DMS114 treated with DMSO at 0.1 percent for 48 hours (cell line): Measurements from ENCODE around the gene PIK3AP1.

Experiments
- DNase-seq: peaks from one replicate; lab custom pipeline; 2025; ENCODE audit not compliant: unreplicated experiment; lab: John Stamatoyannopoulos, UW

The PIK3AP1 gene

DNA sequence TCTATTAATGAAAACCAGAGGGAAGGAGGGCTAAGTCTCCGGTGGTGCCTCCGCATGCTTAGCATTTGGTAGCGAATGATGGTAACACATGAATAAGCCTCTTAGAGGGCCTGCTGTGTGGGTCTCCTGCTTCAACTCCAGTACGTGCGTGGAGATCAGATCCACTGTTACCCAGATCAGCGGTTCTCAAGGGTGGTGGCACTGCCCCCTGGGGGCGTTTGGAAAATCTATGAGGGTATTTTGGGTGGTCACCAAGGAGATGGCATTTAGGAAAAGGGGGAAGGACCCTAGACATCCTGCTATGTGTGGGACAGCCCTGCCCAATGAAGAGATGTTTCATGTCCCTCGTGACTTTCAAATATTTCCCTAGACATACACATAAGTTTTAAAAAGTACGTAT is 76.4 kb downstream of the PIK3AP1 start:
- DNase-seq = no peak

DNA sequence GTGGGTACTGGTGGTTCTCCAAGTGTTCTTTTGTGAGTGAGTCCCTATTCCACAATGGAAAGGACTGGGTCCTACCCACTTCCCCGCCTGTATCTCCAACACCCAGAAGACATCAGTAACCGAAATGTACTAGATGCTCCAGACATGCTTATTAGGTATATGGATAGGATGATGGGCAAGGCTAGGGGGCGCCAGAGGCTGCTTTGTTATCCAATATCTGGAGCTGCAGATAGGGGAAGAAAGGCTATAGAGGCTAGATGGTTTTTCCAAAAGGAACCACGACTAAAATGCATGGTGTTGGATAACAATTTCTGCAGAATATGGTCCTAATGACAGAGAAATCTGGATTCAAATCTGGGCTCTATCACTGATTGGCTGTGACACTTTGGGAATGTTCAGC is 77.3 kb downstream of the PIK3AP1 start:
- no peak for DNase-seq

DNA sequence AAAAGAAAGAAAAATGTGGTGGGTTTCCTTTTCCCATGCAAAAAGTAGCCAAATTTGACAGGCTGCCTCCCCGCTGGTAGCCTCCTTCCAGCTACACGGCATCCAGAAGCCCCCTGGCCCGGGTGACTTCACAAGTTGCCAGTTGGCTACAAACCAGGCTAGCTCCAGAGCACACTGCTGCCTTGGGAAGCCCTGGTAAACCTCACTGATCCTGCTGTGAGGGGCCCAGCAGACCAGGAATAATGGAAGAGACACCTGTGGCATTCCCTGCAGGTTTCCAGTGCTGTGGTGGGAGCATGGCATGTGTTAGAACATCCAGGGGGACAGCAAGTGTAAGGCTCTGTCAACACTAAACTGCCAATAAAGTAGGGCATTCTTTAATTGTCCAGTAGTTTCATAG is 77.8 kb downstream of the PIK3AP1 start:
- no peak for DNase-seq

DNA sequence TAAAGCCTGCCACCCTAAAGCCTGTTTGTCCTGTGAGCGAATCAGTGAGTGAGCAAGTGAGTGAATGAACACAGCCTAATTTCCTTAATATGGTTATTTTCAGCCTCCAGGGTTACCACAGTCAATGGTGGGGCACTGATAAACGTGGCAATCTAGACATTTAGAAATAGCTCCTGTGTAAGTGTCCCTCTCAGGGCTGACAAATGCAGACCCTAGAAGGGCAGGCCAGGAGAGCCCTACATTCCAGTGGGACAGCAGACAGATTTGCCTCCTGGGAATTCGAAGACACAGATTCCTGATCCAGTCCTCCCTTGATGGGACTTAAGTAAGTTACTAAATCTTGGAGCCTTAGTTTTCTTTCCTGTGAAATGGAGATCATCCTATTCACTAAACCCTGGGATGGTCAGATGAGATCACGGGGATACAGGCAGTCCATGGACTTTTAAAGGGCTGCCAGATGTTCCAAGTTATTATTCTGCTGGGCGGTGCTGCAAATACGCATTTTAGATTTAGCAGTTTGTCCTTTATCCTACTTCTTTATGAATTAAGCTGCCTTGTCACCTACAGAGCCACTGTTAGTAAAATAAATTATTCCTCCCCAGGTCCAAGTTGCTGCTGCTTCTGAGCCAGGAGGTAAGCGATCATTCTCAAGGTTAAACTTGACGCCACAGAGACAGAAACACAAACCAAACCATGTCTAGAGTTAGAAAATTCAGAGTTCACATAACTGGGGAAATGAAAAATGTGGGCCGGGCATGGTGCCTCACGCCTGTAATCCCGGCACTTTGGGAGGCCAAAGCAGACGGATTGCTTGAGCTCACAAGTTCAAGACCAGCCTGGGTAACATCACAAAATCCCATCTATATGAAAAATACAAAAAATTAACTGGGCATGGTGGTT is 78.7 kb downstream of the PIK3AP1 start:
- no peak for DNase-seq

DNA sequence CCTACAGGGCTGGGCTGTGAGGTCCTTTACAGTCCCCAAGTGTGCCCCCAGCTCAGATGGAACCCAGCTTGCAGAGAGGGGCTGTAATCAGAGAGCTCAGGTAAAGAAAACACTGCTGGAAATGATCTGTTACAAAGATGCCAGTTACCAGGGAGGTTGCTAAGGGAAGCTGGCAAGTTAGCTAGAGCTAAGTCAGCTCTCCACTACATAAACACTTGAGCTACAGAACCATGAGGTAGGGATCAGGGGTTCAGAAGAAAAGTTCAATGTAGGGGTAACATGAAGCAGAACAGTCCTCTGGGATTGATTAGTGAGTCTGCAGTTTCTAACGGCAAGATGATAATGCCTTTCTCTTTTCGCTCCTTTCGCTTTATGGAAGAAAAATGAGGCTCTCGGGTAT is 80.4 kb downstream of the PIK3AP1 start:
- DNase-seq = no peak

DNA sequence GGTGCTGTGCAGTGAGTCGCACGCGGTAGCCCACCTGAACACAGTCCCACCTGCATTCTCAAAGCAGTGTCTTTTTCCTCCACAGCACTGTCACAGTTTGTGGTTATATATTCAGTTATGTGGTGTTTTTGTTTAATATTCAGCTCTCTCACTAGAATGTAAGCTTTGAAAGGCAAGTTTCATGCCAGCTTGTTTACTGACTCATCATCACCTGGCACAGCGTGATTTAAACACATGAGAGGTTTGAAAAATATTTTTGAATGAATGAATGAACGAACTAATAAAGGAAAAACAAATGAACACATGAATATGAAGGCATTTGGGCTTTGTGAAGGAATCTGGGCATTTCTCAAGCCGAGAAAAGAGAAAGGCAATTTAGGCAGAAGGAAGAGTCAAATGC is 81.6 kb downstream of the PIK3AP1 start:
- no peak for DNase-seq

DNA sequence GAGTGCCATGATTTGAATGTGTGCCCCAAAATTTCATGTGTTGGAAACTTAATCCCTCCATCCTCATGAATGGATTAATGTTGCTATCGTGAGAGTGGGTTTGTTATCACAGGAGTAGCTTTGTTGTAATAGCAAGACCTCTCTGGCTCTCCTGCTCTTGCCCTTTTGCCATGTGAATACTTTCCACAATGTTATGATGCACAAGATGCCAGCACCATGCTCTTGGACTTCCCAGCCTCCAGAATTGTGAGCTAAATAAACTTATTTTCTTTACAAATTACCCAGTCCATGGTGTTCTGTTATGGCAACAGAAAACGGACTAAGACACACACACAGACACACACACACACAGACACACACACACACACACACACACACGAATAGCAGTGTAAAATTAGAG is 82.2 kb downstream of the PIK3AP1 start:
- no peak for DNase-seq

DNA sequence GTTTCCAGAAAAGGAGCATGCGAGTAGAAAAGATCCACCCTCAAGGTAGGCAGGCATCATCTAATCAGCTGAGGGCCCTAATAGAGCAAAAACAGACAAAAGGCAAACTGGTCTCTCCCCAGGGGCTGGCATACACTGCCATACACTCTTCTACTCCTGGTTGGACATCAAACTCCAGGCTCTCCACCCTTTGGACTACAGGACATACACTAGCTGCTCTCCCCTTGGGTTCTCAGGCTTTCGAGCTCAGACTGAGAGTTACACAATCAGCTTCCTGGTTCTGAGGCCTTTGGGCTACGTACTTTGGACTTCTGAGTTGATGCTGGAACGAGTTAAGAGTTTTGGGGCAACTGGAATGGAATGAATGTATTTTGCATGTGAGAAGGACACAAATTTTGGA is 82.6 kb downstream of the PIK3AP1 start:
- no peak for DNase-seq

DNA sequence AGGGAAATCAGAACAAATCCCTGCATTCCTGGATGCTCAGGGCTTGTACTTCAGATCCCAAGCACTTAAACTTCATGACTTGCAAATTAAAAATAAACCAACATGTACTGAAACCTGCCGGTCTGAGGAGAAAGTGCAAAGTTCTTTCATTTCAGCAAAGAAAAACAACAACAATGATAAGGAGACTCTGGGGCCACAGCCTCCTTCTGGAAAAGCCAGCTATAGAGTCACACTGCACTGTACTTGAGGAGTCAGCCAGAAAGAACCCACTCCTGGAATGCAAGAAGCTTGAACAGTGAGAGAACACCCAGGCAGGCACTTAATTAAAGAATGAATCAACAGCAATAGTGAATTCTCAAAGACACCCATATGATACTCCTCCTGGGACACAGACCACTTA is 83.8 kb downstream of the PIK3AP1 start:
- no peak for DNase-seq

DNA sequence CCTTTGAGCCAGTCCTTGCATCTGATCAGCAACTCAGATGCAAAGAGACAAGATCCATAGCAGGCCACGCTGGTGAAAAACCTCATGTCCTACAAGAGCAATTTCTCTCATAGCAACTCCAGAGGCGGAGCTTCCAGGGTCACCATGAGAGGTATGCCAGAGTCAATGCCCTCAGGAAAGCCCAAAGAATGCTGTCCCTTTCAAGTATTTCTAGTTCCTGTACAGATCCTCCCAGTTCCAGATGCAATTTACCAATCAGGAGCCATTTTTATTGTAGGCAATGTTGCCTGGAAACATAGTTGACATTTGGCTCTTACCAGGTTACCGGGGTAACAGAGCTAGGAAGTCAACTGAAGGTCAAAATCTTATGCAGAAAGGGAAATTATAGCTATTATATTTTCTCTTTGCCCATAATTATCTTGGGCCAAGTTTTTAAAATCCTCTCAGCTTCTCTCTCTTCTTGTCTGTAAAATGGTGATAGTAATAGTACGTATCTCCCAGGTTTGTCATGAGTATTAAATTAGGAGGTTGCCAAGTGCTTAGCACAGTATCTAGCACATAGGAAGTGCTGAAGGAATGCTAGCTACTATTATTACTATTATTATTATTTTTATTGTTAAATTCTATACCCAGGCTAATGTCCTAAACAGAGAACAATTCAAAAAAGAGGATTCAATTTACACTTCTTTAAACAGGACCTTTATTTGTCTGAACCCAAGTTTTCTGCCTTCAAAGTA is 87.2 kb downstream of the PIK3AP1 start:
- no peak for DNase-seq

DNA sequence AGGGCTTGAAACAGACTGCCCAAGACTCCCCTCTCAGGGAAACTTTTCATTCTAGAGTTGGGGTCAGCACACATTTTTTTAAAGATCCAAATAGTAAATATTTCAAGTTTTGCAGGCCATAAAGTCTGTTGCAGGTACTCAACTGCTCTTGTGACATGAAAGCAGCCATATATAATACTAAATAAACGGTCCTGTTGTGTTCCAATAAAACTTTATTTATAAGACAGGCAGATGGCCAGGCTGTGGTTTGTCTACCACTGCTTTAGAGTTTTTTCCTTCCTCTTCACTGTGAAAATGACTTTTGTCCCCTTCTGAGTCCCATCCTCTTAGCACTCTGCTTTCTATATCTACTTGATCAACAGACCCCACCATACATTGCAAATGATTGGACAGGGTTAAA is 93.0 kb downstream of the PIK3AP1 start:
- no peak for DNase-seq

DNA sequence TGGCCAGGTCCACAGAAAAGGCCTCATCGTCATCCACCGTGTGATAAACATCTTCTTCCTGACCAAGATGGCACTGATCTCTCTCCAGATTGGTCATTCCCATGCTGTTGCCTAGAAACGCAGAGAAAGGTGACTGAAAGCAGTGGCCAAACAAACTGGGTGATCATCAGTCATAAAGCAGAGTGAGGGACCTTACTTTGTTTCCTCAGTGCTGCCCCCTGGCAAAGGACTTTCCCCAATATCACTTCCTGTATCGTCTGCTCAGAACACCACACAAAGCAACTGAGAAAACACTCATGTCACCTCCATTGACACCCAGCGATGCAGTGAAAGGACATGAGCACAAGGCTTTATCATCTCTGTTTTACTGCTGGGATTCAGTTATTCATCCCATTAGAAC is 93.5 kb downstream of the PIK3AP1 start:
- DNase-seq = no peak

DNA sequence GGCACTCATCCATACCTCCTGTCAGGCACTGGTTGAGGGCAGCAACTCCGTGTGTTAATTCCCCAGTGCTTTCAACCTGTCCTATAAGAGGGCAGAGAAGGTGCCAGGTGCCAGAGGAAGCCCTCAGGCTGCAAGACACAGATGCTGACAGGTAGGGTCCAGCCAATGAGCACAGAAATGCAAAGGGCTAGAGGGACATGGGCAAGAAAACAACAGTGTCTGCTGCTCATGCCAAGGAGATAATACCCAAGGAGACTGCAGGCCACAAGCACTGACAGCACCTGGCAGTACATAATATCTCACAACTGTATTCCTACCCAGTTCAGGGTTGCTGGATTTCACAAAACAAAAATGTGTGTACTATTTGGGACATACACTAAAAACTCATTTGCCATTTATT is 95.1 kb downstream of the PIK3AP1 start:
- no peak for DNase-seq

DNA sequence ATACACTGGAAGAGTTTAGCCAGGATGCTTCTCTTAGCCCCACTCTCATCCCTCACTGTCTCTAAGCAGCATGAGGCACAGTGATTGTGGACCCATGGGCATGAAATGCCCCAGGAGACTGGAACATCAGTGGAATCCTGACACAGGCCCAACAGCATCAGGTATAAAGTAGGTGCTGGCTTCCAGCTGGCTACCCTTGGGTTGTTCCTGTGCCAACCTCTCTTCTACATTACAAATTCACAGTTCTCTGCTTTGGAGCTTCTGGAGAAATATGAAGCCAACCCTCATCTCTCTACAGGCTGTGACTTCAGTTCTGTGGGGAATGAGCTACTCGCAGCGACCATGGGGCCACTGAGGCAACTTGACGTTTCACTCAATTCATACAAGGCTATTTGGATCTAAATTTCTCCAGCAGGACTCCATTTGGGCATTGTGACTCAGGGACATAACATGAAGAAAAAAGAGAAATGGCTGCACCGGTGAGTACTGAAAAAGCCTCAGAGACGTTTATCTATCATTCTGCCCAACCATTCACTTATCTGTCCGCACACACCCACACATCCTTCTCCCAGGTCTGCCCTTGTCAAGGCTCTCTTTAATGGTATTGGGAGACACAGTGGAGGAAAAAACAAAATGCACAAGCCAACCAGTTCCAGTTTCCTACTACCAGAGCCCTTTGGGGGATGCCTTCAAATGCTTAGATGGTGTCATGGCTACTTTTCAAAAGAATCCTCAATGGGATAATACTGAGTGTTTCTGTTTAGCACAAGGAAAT is 98.1 kb downstream of the PIK3AP1 start:
- DNase-seq = no peak

DNA sequence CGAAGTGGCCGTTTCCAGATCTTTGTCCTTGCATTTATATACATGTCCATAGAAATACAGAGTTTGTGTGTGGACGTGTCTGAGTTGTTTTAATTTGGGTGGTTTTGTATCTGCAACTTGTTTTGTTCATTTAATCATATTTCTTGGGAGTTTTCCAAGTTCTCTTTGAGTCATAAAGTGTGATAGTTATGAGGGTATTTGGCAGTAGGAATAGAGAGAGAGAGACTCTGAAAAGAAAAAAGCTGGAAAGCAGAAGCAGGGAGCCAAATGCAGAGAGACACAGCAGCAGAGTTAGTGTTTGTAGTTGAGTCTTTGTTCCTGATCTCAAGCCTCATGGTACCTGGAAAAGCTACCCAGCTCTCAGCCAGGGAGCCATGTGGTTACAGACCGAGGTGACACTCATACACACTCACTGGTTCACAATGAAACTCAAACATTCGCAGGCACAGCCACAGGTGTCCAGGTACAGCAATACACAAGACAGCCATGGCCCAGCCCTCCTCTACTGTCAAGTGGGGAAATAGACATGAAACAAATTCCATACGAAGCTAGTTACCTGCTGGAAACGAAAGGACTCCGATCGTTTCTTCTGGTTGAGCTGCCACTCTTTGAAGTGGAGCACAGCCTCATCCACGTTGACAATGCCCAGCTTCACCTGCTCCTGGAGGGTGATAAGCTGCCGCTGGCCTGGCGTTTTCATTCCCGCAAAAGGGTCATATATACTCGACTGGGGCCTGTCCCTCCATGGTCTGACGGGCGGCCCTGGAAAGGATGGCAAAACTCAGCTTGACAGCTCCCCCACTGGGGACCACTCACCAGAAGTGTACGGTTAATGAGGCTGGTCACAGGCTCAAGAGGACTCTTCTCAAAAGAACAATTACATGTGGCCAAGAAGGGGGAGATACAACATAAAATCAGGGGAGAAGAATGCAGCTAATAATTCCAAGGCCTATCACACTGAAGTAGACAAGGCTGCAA is 100.2 kb downstream of the PIK3AP1 start:
- DNase-seq = no peak

DNA sequence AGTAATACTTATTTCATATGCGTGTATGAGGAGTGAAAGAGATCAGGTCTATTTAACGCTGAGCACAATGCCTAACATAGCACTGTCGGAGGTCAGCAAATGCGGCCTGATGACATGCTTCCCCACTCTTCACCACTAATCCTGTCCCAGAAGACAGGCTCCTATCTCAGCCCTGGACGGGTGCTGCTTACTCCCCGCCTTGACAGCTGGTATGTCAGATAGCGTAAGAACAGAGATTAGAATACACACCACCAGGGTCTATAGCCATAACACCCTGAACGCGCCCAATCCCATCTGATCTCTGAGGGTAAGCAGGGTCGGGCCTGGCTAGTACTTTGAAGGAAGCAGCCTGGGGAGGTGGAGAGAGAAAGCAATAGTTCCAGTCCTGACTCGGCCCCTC is 101.2 kb downstream of the PIK3AP1 start:
- no peak for DNase-seq

DNA sequence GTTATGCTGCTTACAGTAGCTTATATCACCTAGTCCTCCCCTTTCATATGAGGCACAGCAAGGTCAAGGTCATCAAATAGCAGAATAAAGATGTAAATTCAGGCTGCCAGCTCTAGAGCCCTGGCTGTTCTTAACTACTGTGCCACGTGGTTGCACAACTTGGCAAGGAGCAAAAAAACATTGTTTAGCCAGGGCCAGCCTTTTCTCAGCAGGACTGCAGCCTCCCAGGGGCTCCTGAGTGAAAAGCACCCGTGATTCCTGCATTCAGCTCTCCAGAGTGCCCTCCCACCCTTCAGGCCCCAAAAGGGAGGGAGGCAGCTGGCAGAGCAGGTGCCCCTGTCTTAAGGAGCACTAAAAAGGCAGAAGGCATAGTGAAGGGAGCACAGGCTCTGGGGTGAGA is 101.7 kb downstream of the PIK3AP1 start:
- DNase-seq = no peak

DNA sequence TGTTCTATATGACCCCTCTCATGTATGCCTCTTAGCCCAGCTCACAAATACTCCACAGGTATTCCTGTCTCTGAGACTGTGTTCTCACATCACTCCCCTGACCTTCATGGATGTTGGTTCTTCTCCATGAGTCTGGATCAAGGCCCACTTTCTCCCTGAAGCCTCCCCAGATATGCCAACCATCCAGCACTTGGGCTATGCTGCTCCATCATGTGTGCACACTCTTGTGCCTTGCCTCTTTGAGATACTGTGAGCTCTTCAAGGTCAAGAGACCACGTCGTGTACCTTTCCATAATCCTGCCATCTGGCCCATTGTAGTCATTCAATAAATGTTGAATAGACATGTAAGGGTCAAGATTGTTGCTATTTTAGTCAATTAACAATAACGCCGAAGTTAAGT is 103.4 kb downstream of the PIK3AP1 start:
- no peak for DNase-seq

DNA sequence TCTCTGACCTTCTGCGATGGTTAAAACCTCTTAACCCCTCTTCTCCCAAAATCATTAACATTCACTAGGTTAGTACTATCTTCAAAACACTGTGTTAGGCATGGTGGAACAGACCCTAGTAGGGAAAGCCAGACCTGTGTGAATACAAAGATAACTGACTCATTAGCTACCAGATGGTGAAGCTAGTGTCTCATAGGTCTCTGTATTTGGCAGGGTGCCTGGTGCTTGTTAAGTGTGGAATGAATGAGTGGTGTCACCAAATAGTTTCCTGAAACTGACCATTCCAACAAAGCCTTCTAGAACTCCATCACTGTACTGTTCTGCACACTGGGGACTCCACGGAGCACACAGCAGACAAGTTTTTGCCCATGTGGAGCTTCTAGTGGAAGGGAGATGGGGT is 105.8 kb downstream of the PIK3AP1 start:
- DNase-seq = no peak

DNA sequence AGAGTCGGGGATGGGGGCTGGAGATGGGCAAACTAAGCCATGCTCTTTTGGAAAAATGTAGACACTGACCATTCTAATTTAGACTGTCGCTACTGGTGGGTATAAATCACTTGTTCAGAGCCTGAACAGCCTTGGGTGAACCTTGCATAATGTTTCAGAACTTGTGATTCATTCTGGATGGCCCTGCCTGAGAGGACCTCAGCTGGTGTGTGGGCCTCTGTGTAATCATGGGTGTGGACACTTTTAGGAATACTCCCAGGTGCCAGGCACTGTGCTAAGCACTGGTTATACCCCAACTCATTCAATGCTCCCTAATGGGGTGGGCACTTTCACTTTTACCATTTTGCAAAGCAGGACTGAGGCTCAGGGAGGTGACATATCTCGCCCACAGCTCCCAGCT is 106.7 kb downstream of the PIK3AP1 start:
- DNase-seq = no peak
